H1 (cell line): ENCODE measurements around the gene ARID5B. TPM values are rescaled to one million over a fixed set of nuclear protein-coding genes. Genes with fewer than 3 reads are reported as not detected.

Experiments
- CTCF ChIA-PET: fragments of 300-600 bp; sonication (Branson Sonifier 250); formaldehyde crosslinking; loops from one replicate; lab custom pipeline; 2021; ENCODE audit not compliant: partially characterized antibody; lab: Charles Lee
- POLR2A ChIA-PET: fragments of 300-600 bp; sonication (Branson Sonifier 250); formaldehyde crosslinking; loops from one replicate; lab custom pipeline; 2021; ENCODE audit warnings: inconsistent platforms; ENCODE audit not compliant: partially characterized antibody; lab: Charles Lee
- DNase-seq, 2 experiments: peaks; one replicate each; pipeline versions ENCODE4 v3.0.0 to v3.0.0-alpha.2; 2010 to 2022; ENCODE audit warnings: low spot score in 2 of 2, low read depth in 1 of 2, mixed read lengths in 1 of 2
- FAIRE-seq: peaks from 2 replicates; lab custom pipeline; 2011; peaks lifted over from hg19 to GRCh38; lab: Jason Lieb, UNC
- H2AFZ ChIP-seq: 2 replicates; pipeline ENCODE4 v1.8.1; 2012; ENCODE audit warnings: low read length, inconsistent platforms
- H2AK5ac ChIP-seq: 2 replicates; pipeline ENCODE4 v1.6.1; 2013; ENCODE audit warnings: low read depth, low read length
- H2BK120ac ChIP-seq: replicated peaks from 2 replicates; pipeline ENCODE3; 2013; ENCODE audit warnings: low read depth, low read length, inconsistent platforms
- H2BK12ac ChIP-seq: 2 replicates; pipeline ENCODE4 v1.6.1; 2013; ENCODE audit warnings: low read depth, low read length
- H2BK15ac ChIP-seq: 2 replicates; pipeline ENCODE4 v1.6.1; 2013; ENCODE audit warnings: low read length
- H2BK20ac ChIP-seq: 2 replicates; pipeline ENCODE4 v1.6.1; 2013; ENCODE audit warnings: low read length
- H2BK5ac ChIP-seq: 2 replicates; pipeline ENCODE4 v1.6.1; 2013; ENCODE audit warnings: low read depth, low read length
- H3K14ac ChIP-seq: 2 replicates; pipeline ENCODE4 v1.6.1; 2013; ENCODE audit warnings: inconsistent platforms; ENCODE audit not compliant: insufficient read length
- H3K18ac ChIP-seq: 2 replicates; pipeline ENCODE4 v1.6.1; 2013; ENCODE audit warnings: low read length; ENCODE audit errors: extremely low read depth
- H3K23ac ChIP-seq: 2 replicates; pipeline ENCODE4 v1.6.1; 2013; ENCODE audit warnings: inconsistent platforms; ENCODE audit not compliant: insufficient read length
- H3K23me2 ChIP-seq: 2 replicates; pipeline ENCODE4 v1.6.1; 2013; ENCODE audit warnings: low read depth, low read length
- H3K27ac ChIP-seq: 2 replicates; pipeline ENCODE4 v1.6.1; 2011; ENCODE audit warnings: low read depth, low read length, inconsistent platforms
- H3K27me3 ChIP-seq, 4 experiments: replicated peaks in 1 of 4; 1 replicate in 1 of 4; 2 replicates in 3 of 4; pipeline versions ENCODE4 v1.6.1 to v1.8.1; 2011 to 2013; ENCODE audit warnings: low read length in 3 of 4, mild to moderate bottlenecking in 3 of 4, inconsistent platforms in 2 of 4, mixed read lengths in 2 of 4, moderate library complexity in 1 of 4; ENCODE audit not compliant: control insufficient read depth in 3 of 4, insufficient read depth in 3 of 4; ENCODE audit errors: extremely low read depth in 1 of 4
- H3K36me3 ChIP-seq, 4 experiments: 2 replicates each; pipeline versions ENCODE4 v1.6.1 to v1.8.1; 2011 to 2013; ENCODE audit warnings: mild to moderate bottlenecking in 4 of 4, low read length in 3 of 4, moderate library complexity in 2 of 4, control low read depth in 1 of 4, inconsistent platforms in 1 of 4; ENCODE audit not compliant: insufficient read depth in 4 of 4, control insufficient read depth in 2 of 4
- H3K4ac ChIP-seq: replicated peaks from 2 replicates; pipeline ENCODE3; 2013; ENCODE audit warnings: low read length, low read depth, mixed read lengths, inconsistent platforms; ENCODE audit not compliant: insufficient read length
- H3K4me1 ChIP-seq, 4 experiments: replicated peaks in 1 of 4; 1 replicate in 1 of 4; 2 replicates in 3 of 4; pipeline versions ENCODE4 v1.6.1 to v1.8.1; 2011 to 2013; ENCODE audit warnings: low read length in 3 of 4, inconsistent platforms in 2 of 4, mixed read lengths in 1 of 4; ENCODE audit not compliant: insufficient read depth in 4 of 4, control insufficient read depth in 3 of 4
- H3K4me2 ChIP-seq, 2 experiments: 2 replicates each; pipeline versions ENCODE4 v1.6.1 to v1.8.1; 2011 to 2013; ENCODE audit warnings: low read depth in 2 of 2, low read length in 2 of 2, control low read depth in 1 of 2, inconsistent platforms in 1 of 2, mild to moderate bottlenecking in 1 of 2; ENCODE audit not compliant: insufficient read depth in 1 of 2
- H3K4me3 ChIP-seq, 4 experiments: fragments of 200-600, 300-600 bp in 1 of 4; sonication (generic), shearing (Covaris generic), sonication (Bioruptor Twin) in 1 of 4; 2 replicates each; pipeline versions ENCODE4 v1.5.1 to v1.8.1; 2011 to 2016; ENCODE audit warnings: low read length in 4 of 4, low read depth in 3 of 4, control low read depth in 2 of 4, inconsistent platforms in 2 of 4, mild to moderate bottlenecking in 2 of 4, mixed read lengths in 1 of 4, moderate library complexity in 1 of 4; ENCODE audit not compliant: insufficient read depth in 2 of 4; ENCODE audit errors: extremely low read depth in 1 of 4
- H3K56ac ChIP-seq: replicated peaks from 2 replicates; pipeline ENCODE3; 2013; ENCODE audit warnings: low read depth, mild to moderate bottlenecking, mixed read lengths, low read length, inconsistent platforms; ENCODE audit not compliant: insufficient read length
- H3K79me1 ChIP-seq: 2 replicates; pipeline ENCODE4 v1.6.1; 2013; ENCODE audit warnings: low read depth, low read length, control low read depth
- H3K79me2 ChIP-seq, 2 experiments: 2 replicates each; pipeline versions ENCODE4 v1.6.1 to v1.8.1; 2012 to 2013; ENCODE audit warnings: low read length in 2 of 2, mild to moderate bottlenecking in 2 of 2, inconsistent platforms in 1 of 2; ENCODE audit not compliant: insufficient read depth in 2 of 2, control insufficient read depth in 1 of 2
- H3K9ac ChIP-seq, 4 experiments: replicated peaks in 1 of 4; 1 replicate in 1 of 4; 2 replicates in 3 of 4; pipeline versions ENCODE4 v1.6.1 to v1.8.1; 2011 to 2013; ENCODE audit warnings: low read depth in 3 of 4, low read length in 3 of 4, control low read depth in 2 of 4, mild to moderate bottlenecking in 2 of 4, moderate library complexity in 2 of 4, inconsistent platforms in 1 of 4; ENCODE audit errors: extremely low read depth in 1 of 4
- H3K9me3 ChIP-seq, 2 experiments: 2 replicates each; pipeline versions ENCODE4 v1.6.1 to v1.8.1; 2012 to 2013; ENCODE audit warnings: mild to moderate bottlenecking in 2 of 2, moderate library complexity in 2 of 2, control low read depth in 1 of 2, inconsistent platforms in 1 of 2, low read depth in 1 of 2, low read length in 1 of 2, mixed read lengths in 1 of 2; ENCODE audit not compliant: insufficient read depth in 2 of 2
- H4K20me1 ChIP-seq, 2 experiments: replicated peaks in 1 of 2; 2 replicates each; pipeline versions ENCODE3 to v1.8.1; 2011 to 2013; ENCODE audit warnings: inconsistent platforms in 2 of 2, low read length in 2 of 2, mild to moderate bottlenecking in 1 of 2; ENCODE audit not compliant: insufficient read depth in 2 of 2, control insufficient read depth in 1 of 2
- H4K5ac ChIP-seq: 2 replicates; pipeline ENCODE4 v1.6.1; 2013; ENCODE audit warnings: low read length, low read depth, mixed read lengths, inconsistent platforms; ENCODE audit not compliant: insufficient read length
- H4K8ac ChIP-seq: 2 replicates; pipeline ENCODE4 v1.8.0; 2013; ENCODE audit warnings: mild to moderate bottlenecking, moderate library complexity, low read length, inconsistent platforms; ENCODE audit not compliant: insufficient read depth; ENCODE audit errors: extremely low read depth
- H4K91ac ChIP-seq: replicated peaks from 2 replicates; pipeline ENCODE3; 2013; ENCODE audit warnings: low read length, mixed read lengths, inconsistent platforms; ENCODE audit not compliant: insufficient read length
- ATF2 ChIP-seq: IDR thresholded peaks from 2 replicates; pipeline ENCODE4 v1.6.1; 2012; ENCODE audit warnings: low read length, inconsistent platforms
- HDAC6 ChIP-seq: IDR thresholded peaks from one replicate; pipeline ENCODE4 v1.7.1; 2012; ENCODE audit warnings: low read depth, mild to moderate bottlenecking, inconsistent platforms, low read length, moderate library complexity
- KDM4A ChIP-seq: IDR thresholded peaks from one replicate; pipeline ENCODE4 v1.7.1; 2012; ENCODE audit warnings: low read depth, mild to moderate bottlenecking, moderate library complexity, low read length, inconsistent platforms; ENCODE audit not compliant: severe bottlenecking
- POLR2A ChIP-seq, 2 experiments: IDR thresholded peaks; 1 replicate in 1 of 2; 2 replicates in 1 of 2; pipeline ENCODE4 v1.6.1; 2011; ENCODE audit warnings: low read depth in 2 of 2, low read length in 2 of 2, mild to moderate bottlenecking in 2 of 2; ENCODE audit errors: control extremely low read depth in 1 of 2
- RAD21 ChIP-seq, 2 experiments: IDR thresholded peaks in 1 of 2; conservative IDR thresholded peaks in 1 of 2; 2 replicates each; pipeline ENCODE4 v1.6.1; 2011; ENCODE audit warnings: low read depth in 2 of 2, low read length in 2 of 2, improper control_type of control experiment in 1 of 2, inconsistent platforms in 1 of 2, mild to moderate bottlenecking in 1 of 2, moderate library complexity in 1 of 2
- RXRA ChIP-seq: IDR thresholded peaks from 2 replicates; pipeline ENCODE4 v1.6.1; 2011; ENCODE audit warnings: low read depth, mild to moderate bottlenecking, low read length, moderate library complexity; ENCODE audit not compliant: insufficient read depth
- SAP30 ChIP-seq: fragments of 300-600 bp; sonication (generic); IDR thresholded peaks from 2 replicates; pipeline ENCODE4 v1.7.1; 2012; ENCODE audit warnings: low read length, moderate library complexity, mild to moderate bottlenecking, inconsistent platforms; ENCODE audit not compliant: insufficient read depth, insufficient replicate concordance
- SIRT6 ChIP-seq: IDR thresholded peaks from one replicate; pipeline ENCODE4 v1.7.1; 2012; ENCODE audit warnings: low read length, inconsistent platforms
- SIX5 ChIP-seq: IDR thresholded peaks from 2 replicates; pipeline ENCODE4 v1.6.1; 2011; ENCODE audit warnings: mild to moderate bottlenecking, low read depth, low read length
- SP1 ChIP-seq: IDR thresholded peaks from 2 replicates; pipeline ENCODE4 v1.6.1; 2011; ENCODE audit warnings: low read depth, low read length
- WGBS, 2 experiments: shearing (Covaris generic) in 1 of 2; methylation state at CpG; one replicate each; pipeline versions ENCODE4 v1.1.6 to v1.1.7; 2013 to 2015; ENCODE audit warnings: low lambda C conversion rate in 2 of 2, mixed read lengths in 2 of 2, inconsistent platforms in 1 of 2, low coverage in 1 of 2, missing lambda C conversion rate in 1 of 2; ENCODE audit not compliant: insufficient replicate concordance in 2 of 2, insufficient coverage in 1 of 2, insufficient read length in 1 of 2; ENCODE audit errors: extremely low coverage in 1 of 2, missing lambda C conversion rate in 1 of 2; 5-methylcytosine and 5-hydroxymethylcytosine counted together
- polyA plus RNA-seq, 7 experiments: library from polyadenylated mRNA; depleted of rRNA in 3 of 7; stranded (reverse) in 5 of 7; unstranded in 2 of 7; fragments of >200 nt in 5 of 7; fragments of 200-250 nt in 2 of 7; gene quantifications; 1 replicate in 5 of 7; 2 replicates in 1 of 7; 4 replicates in 1 of 7; pipeline versions ENCODE4 v1.2.1 to v1.2.3, GENCODE V29; 2011 to 2013; ENCODE audit warnings: missing spikeins in 2 of 7, mixed read lengths in 2 of 7
- total RNA-seq: library from RNA; stranded (reverse); fragmentation: NEBNext Ultra II Directional; extraction: Animal tissue kit (Norgen Biotek cat#: 25700); gene quantifications from 2 replicates; pipeline ENCODE4 v1.2.1, GENCODE V29; 2021

The ARID5B gene
- total and polyA plus RNA-seq, 2 of the 8 experiments (the other 6 are each of a cell fraction or from before 2014, with no cell fraction given), result 0.21 to 1.1 TPM

GRCh38 chr10:61869041-61869675 is 32.3 kb upstream of the ARID5B start:
- ChIA-PET CTCF (no interaction called here), POLR2A (no interaction called here)
- Histone ChIP-seq H3K18ac (no peak overlapping the region), H3K14ac (no peak overlapping the region), H3K9ac (no peak overlapping the region), H3K36me3 (no peaks in the 10 kb centered on the region), H2BK120ac (no peak overlapping the region), H2BK20ac (no peak overlapping the region), H4K91ac (no peak overlapping the region), H3K56ac (no peak overlapping the region), H2AFZ (0 out of 2 replicates have a peak overlapping the region, but pooled peaks have one; percentile 14), H3K27ac (no peak overlapping the region), H3K4me3 (no peak overlapping the region), H4K8ac (no peak overlapping the region), H4K20me1 (no peaks in the 10 kb centered on the region), H3K4ac (no peak overlapping the region), H3K79me1 (no peaks in the 10 kb centered on the region), H3K9me3 (no peaks in the 10 kb centered on the region), H4K5ac (no peak overlapping the region), H3K4me1 (no peaks in the 10 kb centered on the region), H3K23ac (no peak overlapping the region), H3K79me2 (no peaks in the 10 kb centered on the region), H3K4me2 (no peak overlapping the region), H2BK15ac (no peak overlapping the region), H2AK5ac (no peak overlapping the region), H2BK12ac (no peak overlapping the region), H2BK5ac (no peak overlapping the region), H3K23me2 (no peaks in the 10 kb centered on the region), H3K27me3 (no peaks in the 10 kb centered on the region)
- no peak for FAIRE-seq
- WGBS, 2 experiments, result 94% methylated on average over 8 of the region's 8 CpGs; no CpG with 5 or more reads in 1 of the 2 experiments
- no peak for DNase-seq
- TF ChIP-seq SP1, result no peak
- no peak for TF ChIP-seq POLR2A (IDR thresholded peaks at IDR 0.05; ENCODE audit: control extremely low read depth in 1 of 2, low read depth in 2 of 2, low read length in 2 of 2)
- TF ChIP-seq HDAC6, result no peak
- TF ChIP-seq KDM4A, result no peak
- TF ChIP-seq SAP30, result no peak
- TF ChIP-seq ATF2, result no peak
- TF ChIP-seq RAD21 (IDR thresholded peaks at IDR 0.05 in 1 of 2, conservative IDR thresholded peaks at IDR 0.05 in 1 of 2; ENCODE audit: low read depth in 2 of 2, low read length in 2 of 2), result no peak
- no peak for TF ChIP-seq SIRT6
- no peak for TF ChIP-seq SIX5
- no peak for TF ChIP-seq RXRA
